Measurements from ENCODE around the gene CMTM2.

CMTM2 gene

GRCh38 chr16:66578651-66579531 lies at the start of gene CMTM2:
Gene CMTM2, plus strand, starts transcription at chr16:66579463. Its CDS starts 145 bp downstream, at chr16:66579608.
- DNase-seq, result peak; percentile 71

GRCh38 chr16:66529475-66529874 lies 49.8 kb upstream of the CMTM2 start:
- no peak for DNase-seq

- no peak for DNase-seq
Measured at GRCh38 chr16:66534376-66534799, 44.9 kb upstream of the CMTM2 start.

GRCh38 chr16:66536525-66536924 lies 42.7 kb upstream of the CMTM2 start:
- no peak for DNase-seq

DNA sequence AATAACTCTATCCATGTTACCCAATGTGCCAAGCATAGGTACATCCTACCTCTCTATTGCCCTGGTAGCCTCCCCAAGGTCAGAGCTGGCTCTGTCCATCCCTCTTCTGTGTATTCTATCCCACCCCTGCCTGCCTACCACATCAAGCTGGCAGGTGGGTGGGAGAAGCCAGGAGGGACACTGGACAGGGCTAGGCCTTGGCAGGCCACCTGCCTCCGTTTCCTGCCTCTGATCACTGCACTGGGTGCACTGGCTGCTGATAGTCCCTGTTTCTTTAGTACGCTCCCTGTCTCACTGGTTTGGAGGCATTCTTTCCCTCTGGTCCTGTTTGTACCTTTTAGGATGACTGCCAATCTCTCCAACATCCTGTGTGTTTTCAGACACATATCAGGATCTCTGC lies 42.0 kb upstream of the CMTM2 start:
- no peak for DNase-seq

DNA sequence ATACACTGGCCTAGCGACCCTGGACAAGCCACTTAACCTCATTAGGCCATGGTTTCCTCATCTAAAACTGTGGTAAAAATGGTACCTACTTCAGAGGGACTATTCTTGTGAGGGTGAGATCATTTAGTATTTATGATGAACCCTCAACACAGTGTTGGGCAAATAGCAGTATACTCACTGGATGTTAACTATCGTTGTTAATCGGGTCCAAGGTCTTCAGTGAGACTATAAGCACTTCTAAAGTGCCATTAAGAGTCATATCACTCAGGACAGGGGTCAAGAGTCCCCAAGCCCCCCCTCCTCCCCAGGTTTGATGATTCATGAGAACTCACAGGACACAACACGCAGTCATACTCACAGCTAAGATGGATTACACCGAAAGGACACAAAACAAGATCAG lies 40.4 kb upstream of the CMTM2 start:
- DNase-seq, result no peak

DNA sequence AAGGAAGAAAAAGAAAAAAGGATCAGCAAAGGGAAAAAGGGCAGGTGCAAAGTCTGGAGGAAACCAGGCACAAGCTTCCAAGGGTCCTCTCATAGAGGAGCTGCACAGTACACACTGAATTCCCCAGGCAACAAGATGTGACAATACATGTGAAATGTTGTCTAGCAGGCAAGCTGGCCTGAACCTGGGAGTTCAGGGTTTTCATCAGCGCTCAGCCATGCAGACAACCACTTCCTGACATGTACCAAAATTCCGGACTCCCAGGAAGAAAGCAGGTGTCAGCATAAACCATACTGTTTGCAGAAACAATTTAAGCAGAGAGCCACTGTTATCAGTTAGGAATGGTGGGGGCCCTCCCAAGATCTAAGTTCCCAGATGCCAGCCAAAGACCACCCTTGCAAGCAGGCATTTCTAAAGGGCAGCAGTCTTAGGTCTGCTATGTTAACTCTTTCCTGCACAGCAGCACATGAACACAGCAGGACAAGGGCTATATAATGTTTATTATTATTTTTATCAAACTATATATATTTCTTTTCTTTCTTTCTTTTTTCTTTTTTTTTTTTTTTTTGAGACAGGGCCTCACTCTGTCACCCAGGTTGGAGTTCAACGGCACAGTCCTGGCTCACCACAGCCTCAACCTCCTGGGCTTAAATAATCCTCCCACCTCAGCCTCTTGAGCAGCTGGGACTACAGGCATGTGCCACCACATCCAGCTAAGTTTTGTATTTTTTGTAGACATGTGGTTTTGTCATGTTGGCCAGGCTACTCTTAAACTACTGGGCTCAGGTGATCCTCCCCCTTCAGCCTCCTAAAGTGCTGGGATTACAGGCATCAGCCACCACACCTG lies 39.4 kb upstream of the CMTM2 start:
- DNase-seq, result no peak

GRCh38 chr16:66541388-66542355 lies 37.6 kb upstream of the CMTM2 start:
- DNase-seq, result no peak

GRCh38 chr16:66542396-66542795 lies 36.9 kb upstream of the CMTM2 start:
- no peak for DNase-seq

DNA sequence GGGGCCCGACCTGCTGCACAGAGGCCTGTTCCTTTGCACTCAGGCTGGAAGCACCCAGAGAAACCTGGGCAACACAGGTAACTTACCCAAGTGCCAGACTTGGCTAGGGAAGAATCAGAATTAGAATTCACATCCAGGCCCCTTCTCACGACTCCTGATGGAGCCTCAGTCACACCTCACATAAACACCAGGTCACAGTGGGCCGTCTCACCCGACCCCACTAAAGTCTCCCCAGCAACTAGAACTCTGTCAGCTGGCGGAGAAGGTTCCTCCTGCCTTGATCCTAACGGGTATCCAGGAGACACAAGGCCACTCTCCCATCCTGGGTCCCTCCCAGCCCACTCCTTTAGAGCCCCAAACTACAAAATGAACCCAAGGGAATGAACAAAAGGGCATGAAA lies 35.7 kb upstream of the CMTM2 start:
- DNase-seq, result no peak

DNA sequence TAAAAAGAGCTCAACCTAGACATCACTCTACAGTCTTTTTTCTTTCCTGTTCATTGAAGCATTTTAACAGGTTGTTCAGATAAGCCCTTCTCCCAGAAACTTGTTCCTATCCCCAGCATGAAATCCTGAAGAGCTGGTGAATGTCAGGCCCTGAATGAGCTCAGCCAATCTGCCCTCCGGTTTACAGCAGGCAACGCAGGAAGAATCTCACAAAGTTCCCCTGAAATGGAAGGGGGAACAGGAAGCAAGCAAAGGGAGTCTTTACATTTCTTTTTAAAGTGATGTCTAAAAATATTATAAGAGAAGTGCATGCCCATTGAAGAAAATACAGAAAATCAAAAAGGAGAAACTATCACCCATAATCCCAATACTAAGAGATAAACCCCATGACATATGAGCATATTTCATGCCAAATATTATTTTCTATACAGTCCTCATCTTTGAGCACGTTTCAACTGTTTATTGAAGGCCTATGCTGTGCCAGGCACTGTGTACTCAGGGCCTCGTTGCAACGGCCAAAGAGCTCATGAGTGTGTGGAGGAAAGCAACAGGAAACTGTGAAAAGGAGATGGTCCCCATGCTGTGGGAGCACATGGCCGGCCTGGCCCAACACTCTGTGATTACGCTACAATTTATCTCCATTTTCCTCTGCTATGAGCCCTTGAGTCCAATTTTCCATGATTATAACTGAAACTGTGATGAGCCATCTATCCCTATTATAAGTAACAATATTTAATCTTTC lies 35.1 kb upstream of the CMTM2 start:
- no peak for DNase-seq

DNA sequence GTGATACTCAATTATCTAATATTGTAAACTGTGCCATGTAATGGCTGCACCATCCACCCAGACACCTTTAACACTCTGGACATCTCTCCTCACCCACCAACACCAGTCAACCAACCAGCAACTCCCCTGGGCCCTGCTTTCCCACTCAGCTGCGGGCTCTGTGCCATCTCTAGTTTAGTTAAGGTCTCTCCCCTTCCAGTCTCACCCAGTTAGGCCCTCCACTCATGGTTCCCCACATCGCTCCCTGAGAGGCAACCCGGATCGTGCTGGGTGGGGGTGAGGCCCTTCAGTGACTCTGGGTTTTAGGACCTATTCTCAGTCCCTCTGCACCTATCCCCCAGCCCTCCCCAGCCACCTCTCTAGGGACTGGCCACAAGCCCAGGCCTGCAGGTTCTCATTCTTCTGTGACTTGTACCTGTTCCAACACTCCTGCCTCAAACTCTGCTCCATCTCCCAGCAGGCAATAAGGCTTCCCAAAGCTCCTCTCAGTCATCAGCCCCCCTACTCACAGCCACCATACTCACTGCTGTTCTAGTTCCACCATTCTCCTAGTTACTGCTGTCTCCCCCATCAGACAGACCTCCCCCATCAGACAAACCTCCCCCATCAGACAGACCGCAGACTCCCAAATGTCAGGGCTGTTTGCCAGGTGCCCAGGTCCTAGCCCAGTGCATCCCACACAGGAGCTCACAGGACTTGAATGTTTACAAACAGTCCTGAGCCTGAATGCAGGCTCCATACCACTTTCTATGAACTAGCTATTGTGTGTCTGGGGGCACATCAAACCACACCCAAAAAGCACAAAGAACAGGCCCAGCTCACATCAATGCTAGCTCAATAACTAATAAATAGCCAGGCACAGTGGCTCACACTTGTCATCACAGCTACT lies 31.9 kb upstream of the CMTM2 start:
- DNase-seq, result no peak

DNA sequence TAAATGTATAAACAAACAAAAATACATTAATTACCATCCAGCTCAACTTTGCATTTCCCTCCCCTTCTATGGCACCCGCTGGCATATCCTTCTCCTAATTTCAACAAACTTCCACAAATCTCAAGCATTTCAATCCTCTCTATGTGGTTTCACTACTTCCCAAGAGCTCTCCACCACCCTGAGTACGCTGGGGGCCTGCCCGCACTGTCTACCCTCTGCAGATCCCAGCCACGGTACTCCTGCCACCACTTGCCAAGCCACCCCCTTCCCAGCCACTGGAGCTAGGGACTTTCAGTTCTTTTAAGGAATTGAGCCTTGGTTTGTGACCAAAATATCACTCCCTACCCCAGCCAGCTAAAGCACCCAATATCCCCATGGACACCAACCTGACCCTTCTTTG lies 31.2 kb upstream of the CMTM2 start:
- no peak for DNase-seq

DNA sequence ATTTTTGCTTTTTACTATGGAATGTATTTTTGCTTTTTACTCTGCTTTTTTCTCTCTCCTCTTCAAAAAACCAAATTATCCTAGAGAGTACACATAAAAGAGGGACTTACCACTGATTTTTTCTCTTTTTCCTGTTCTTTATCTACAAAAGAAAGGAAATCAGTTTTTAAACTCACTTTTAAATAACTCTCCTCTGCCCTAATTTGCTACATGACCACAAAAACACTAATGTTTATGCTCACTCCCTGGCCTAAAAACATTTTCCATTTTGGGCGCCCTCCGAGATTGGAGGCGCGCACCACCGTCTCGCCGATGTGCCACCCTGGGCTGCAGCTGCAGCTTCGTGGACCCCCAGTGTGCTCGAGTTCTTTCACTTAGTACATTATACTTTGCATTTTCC lies 30.4 kb upstream of the CMTM2 start:
- no peak for DNase-seq

GRCh38 chr16:66549284-66550131 lies 29.8 kb upstream of the CMTM2 start, which contains the start of gene TK2:
Gene TK2, minus strand, starts transcription at chr16:66550122. Its CDS starts 61 bp downstream, at chr16:66550061.
- peak; percentile 89 for DNase-seq

GRCh38 chr16:66551348-66551759 lies 27.9 kb upstream of the CMTM2 start:
- DNase-seq, result no peak

DNA sequence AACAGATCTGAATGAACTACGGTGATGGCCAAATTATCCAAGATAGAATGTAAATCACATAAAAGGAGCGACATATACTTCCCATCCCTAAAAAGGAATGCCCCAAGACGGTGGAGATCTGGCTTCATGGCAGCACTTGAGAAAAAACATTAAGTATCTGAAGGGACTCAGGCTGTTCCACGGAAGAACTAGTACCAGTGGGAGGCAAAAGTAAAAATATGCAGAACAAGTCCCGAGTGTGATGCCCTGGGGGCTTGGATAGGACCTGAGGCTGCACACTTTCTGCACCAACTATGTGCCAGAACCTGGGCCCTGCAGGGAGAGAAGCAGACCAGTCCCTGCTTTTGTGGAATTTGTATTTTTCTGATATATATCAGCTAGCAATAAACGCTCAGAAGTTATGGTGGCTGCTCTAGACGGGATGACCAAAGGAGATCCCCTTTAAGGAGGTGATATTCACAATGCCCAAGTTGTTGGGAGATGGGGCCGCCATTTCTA lies 27.4 kb upstream of the CMTM2 start:
- DNase-seq, result no peak

DNA sequence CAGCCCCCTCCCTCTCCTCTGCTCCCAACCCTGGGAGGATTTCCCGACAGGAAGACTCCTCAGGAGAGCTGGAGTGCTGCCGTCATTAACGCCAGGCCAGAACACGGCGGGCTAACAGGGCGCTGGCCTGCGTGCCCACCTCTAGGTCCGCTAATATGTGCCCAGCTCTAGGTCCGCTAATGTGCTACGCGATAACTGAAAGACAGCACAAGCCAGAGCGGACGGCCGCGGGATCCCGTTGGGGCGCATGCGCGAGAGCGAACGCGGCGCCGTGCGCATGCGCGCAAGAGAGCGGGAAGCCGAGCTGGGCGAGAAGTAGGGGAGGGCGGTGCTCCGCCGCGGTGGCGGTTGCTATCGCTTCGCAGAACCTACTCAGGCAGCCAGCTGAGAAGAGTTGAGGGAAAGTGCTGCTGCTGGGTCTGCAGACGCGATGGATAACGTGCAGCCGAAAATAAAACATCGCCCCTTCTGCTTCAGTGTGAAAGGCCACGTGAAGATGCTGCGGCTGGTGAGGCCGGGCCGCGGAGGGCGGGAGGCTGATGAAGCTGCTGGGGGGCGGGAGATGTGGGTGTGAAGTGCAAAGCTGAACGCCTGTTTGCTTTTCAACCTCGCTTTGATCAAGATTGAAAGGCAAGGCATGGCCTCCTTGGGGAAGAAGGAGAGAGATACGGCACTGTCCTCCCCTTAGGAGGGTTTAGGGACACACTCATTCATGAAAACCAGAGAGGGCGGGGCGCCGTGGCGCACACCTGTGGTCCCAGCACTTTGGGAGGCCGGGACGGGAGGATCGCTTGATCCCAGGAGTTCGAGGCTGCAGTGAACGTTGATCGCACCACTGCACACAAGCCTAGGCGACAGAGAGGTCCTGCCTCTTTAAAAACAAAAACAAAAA lies 26.7 kb upstream of the CMTM2 start, which contains the start of gene CKLF:
Gene CKLF (plus strand): TSS at position 291 of the 892 bp plus-strand sequence. CDS start 140 bp downstream, at position 431.
- peak; percentile 93 for DNase-seq

Measured in left hindlimb (tissue), 1 donor.